Measurements from ENCODE around the gene ACTN1. TPM values are rescaled to one million over a fixed set of nuclear protein-coding genes. Genes with fewer than 3 reads are reported as not detected.

The ACTN1 gene
- total RNA-seq, 4 donors from 2014 or later = 76.8 to 117 (median 94.0) TPM

- peak overlapping the region; percentile 64 for H3K27ac ChIP-seq
- peaks cover 93% of the 10 kb centered on the region for H3K4me1 ChIP-seq
- no peaks in the 10 kb centered on the region for H3K27me3 ChIP-seq
- 71% methylated on average over 10 of the region's 10 CpGs for WGBS
- no peaks in the 10 kb centered on the region for H3K36me3 ChIP-seq
- no peak overlapping the region for H3K4me3 ChIP-seq
- no peaks in the 10 kb centered on the region for H3K9me3 ChIP-seq
- TF ChIP-seq POLR2AphosphoS5 (IDR thresholded peaks at IDR 0.05) (peak in 1 of 3 donors; percentile 14), EP300 (IDR thresholded peaks at IDR 0.05) (no peak)
- DNase-seq (ENCODE audit: low spot score in 2 of 2) = peak in 1 of 2 donors; percentile 82
Observed at GRCh38 chr14:68955164-68955850, 23.8 kb downstream of the ACTN1 start.

- WGBS = 78% methylated on average over 4 of the region's 4 CpGs
- no peak overlapping the region for H3K4me3 ChIP-seq
Observed at GRCh38 chr14:68953196-68953555, 25.9 kb downstream of the ACTN1 start.

GRCh38 chr14:68952531-68953195 lies 26.4 kb downstream of the ACTN1 start:
- no peaks in the 10 kb centered on the region for H3K27me3 ChIP-seq
- H3K4me3 ChIP-seq = peak overlapping the region; percentile 11
- peak overlapping the region; percentile 82 for H3K27ac ChIP-seq
- H3K9me3 ChIP-seq = no peaks in the 10 kb centered on the region
- no peaks in the 10 kb centered on the region for H3K36me3 ChIP-seq
- peaks cover 96% of the 10 kb centered on the region for H3K4me1 ChIP-seq
- DNase-seq (ENCODE audit: low spot score in 2 of 2) = no peak
- WGBS = 29% methylated on average over 12 of the region's 12 CpGs
- TF ChIP-seq CTCF (IDR thresholded peaks at IDR 0.05) (no peak), EP300 (IDR thresholded peaks at IDR 0.05) (no peak), POLR2A (IDR thresholded peaks at IDR 0.05) (no peak), POLR2AphosphoS5 (IDR thresholded peaks at IDR 0.05) (no peak)

More at GRCh38 chr14:68953196-68953555, 25.9 kb downstream of the ACTN1 start:
- no peaks in the 10 kb centered on the region for H3K36me3 ChIP-seq
- no peak for DNase-seq (ENCODE audit: low spot score in 2 of 2)
- peaks cover 96% of the 10 kb centered on the region for H3K4me1 ChIP-seq
- no peak for TF ChIP-seq EP300 (IDR thresholded peaks at IDR 0.05)
- no peak for TF ChIP-seq POLR2AphosphoS5 (IDR thresholded peaks at IDR 0.05)
- TF ChIP-seq POLR2A (IDR thresholded peaks at IDR 0.05) = no peak
- TF ChIP-seq CTCF (IDR thresholded peaks at IDR 0.05) = no peak
- no peaks in the 10 kb centered on the region for H3K9me3 ChIP-seq
- peak overlapping the region; percentile 82 for H3K27ac ChIP-seq
- H3K27me3 ChIP-seq = no peaks in the 10 kb centered on the region

- 40% methylated on average over 14 of the region's 14 CpGs for WGBS
- H3K4me1 ChIP-seq = peaks cover 96% of the 10 kb centered on the region
Observed at GRCh38 chr14:68951800-68952530, 27.1 kb downstream of the ACTN1 start.

More at GRCh38 chr14:68951800-68952530, 27.1 kb downstream of the ACTN1 start:
- TF ChIP-seq POLR2AphosphoS5 (IDR thresholded peaks at IDR 0.05) (no peak), POLR2A (IDR thresholded peaks at IDR 0.05) (no peak), CTCF (IDR thresholded peaks at IDR 0.05) (no peak), EP300 (IDR thresholded peaks at IDR 0.05) (no peak)
- no peaks in the 10 kb centered on the region for H3K9me3 ChIP-seq
- H3K27ac ChIP-seq = peak overlapping the region; percentile 82
- H3K36me3 ChIP-seq = no peaks in the 10 kb centered on the region
- no peak overlapping the region for H3K4me3 ChIP-seq
- H3K27me3 ChIP-seq = no peaks in the 10 kb centered on the region
- DNase-seq (ENCODE audit: low spot score in 2 of 2) = no peak

Data from suprapubic skin (tissue), 4 donors.